Peyer's patch (tissue), 4 donors: ENCODE results near the gene FOXP4. TPM values are rescaled to one million over a fixed set of nuclear protein-coding genes. Genes with fewer than 3 reads are reported as not detected.

ENCODE experiments used
- DNase-seq, 3 donors: peaks; one replicate each; pipeline ENCODE4 v3.0.0-alpha.2; 2017 to 2019
- H3K27ac ChIP-seq, 4 donors: fragments of 200-600 bp; sonication (generic); one replicate each; pipeline ENCODE4 v1.5.1; 2016 to 2019
- H3K27me3 ChIP-seq, 2 donors: fragments of 200-600 bp; sonication (generic); one replicate each; pipeline ENCODE4 v1.5.1; 2019
- H3K36me3 ChIP-seq, 3 donors: fragments of 200-600 bp; sonication (generic); one replicate each; pipeline ENCODE4 v1.5.1; 2016 to 2019
- H3K4me1 ChIP-seq, 4 donors: fragments of 200-600 bp; sonication (generic); one replicate each; pipeline ENCODE4 v1.5.1; 2016 to 2019
- H3K4me3 ChIP-seq, 4 donors: fragments of 200-600 bp; sonication (generic); 1 replicate in 3 of 4; 2 replicates in 1 of 4; pipeline ENCODE4 v1.5.1; 2016 to 2019; ENCODE audit warnings: mild to moderate bottlenecking in 1 of 4
- H3K9me3 ChIP-seq, 4 donors: fragments of 200-600 bp; sonication (generic); one replicate each; pipeline ENCODE4 v1.5.1; 2016 to 2019; ENCODE audit warnings: mild to moderate bottlenecking in 1 of 4
- CTCF ChIP-seq, 6 experiments: fragments of 450-650 bp in 4 of 6; fragments of 200-600 bp in 2 of 6; sonication (generic) in 1 of 6; IDR thresholded peaks; one replicate each; pipeline ENCODE4 v1.5.1; 2017 to 2019; ENCODE audit warnings: antibody characterized with exemption in 6 of 6, mild to moderate bottlenecking in 3 of 6, moderate library complexity in 1 of 6
- POLR2A ChIP-seq, 2 donors: fragments of 450-650 bp; IDR thresholded peaks; one replicate each; pipeline ENCODE4 v1.5.1; 2017; ENCODE audit warnings: antibody characterized with exemption in 2 of 2, mild to moderate bottlenecking in 2 of 2, moderate library complexity in 2 of 2
- total RNA-seq, 4 donors: library from RNA; depleted of rRNA; stranded (reverse); fragments of >200 nt; gene quantifications; one replicate each; pipeline ENCODE4 v1.1.0, GENCODE V29; 2016

FOXP4 gene
- total RNA-seq, 4 donors from 2014 or later: 13.2 to 36.5 (median 20.0) TPM

- DNase-seq: no peak
- Histone ChIP-seq H3K4me3 (no peak overlapping the region), H3K9me3 (no peaks in the 10 kb centered on the region), H3K36me3 (no peaks in the 10 kb centered on the region), H3K27ac (no peak overlapping the region), H3K27me3 (no peaks in the 10 kb centered on the region), H3K4me1 (no peaks in the 10 kb centered on the region)
- TF ChIP-seq CTCF (IDR thresholded peaks at IDR 0.05) (no peak), POLR2A (IDR thresholded peaks at IDR 0.05) (no peak)
These were observed 97.7 kb downstream of the FOXP4 start for GRCh38 chr6:41643899-41644269.

- Histone ChIP-seq H3K27ac (no peak overlapping the region), H3K4me1 (no peaks in the 10 kb centered on the region), H3K27me3 (no peaks in the 10 kb centered on the region), H3K36me3 (no peaks in the 10 kb centered on the region), H3K9me3 (no peaks in the 10 kb centered on the region), H3K4me3 (no peak overlapping the region)
- TF ChIP-seq POLR2A (IDR thresholded peaks at IDR 0.05): no peak
- no peak for TF ChIP-seq CTCF (IDR thresholded peaks at IDR 0.05)
- no peak for DNase-seq
These were observed 98.2 kb downstream of the FOXP4 start for GRCh38 chr6:41644297-41644879.

GRCh38 chr6:41645007-41645618, 98.9 kb downstream of the FOXP4 start:
- Histone ChIP-seq H3K9me3 (no peaks in the 10 kb centered on the region), H3K27me3 (no peaks in the 10 kb centered on the region), H3K4me1 (no peaks in the 10 kb centered on the region), H3K4me3 (no peak overlapping the region), H3K27ac (no peak overlapping the region), H3K36me3 (no peaks in the 10 kb centered on the region)
- no peak for TF ChIP-seq CTCF (IDR thresholded peaks at IDR 0.05)
- no peak for TF ChIP-seq POLR2A (IDR thresholded peaks at IDR 0.05)
- DNase-seq: no peak

- no peak for DNase-seq
- Histone ChIP-seq H3K4me3 (no peak overlapping the region), H3K36me3 (no peaks in the 10 kb centered on the region), H3K9me3 (no peaks in the 10 kb centered on the region), H3K27me3 (no peaks in the 10 kb centered on the region), H3K27ac (no peak overlapping the region), H3K4me1 (no peaks in the 10 kb centered on the region)
- TF ChIP-seq CTCF (IDR thresholded peaks at IDR 0.05) (no peak), POLR2A (IDR thresholded peaks at IDR 0.05) (no peak)
These were observed 100.0 kb downstream of the FOXP4 start for GRCh38 chr6:41646026-41646795.

- Histone ChIP-seq H3K27ac (no peak overlapping the region), H3K9me3 (no peaks in the 10 kb centered on the region), H3K4me3 (no peak overlapping the region), H3K4me1 (no peaks in the 10 kb centered on the region), H3K27me3 (no peaks in the 10 kb centered on the region), H3K36me3 (no peaks in the 10 kb centered on the region)
- no peak for DNase-seq
- TF ChIP-seq CTCF (IDR thresholded peaks at IDR 0.05) (no peak), POLR2A (IDR thresholded peaks at IDR 0.05) (no peak)
These were observed 100.9 kb downstream of the FOXP4 start for GRCh38 chr6:41647061-41647511.
